DOHH2 (cell line): ENCODE measurements around the gene CCDC91.

ENCODE experiments used
- H3F3A ChIP-seq: fragments of 200-600 bp; sonication (generic), shearing (Covaris generic); 2 replicates; pipeline ENCODE4 v1.6.0; 2016; ENCODE audit warnings: antibody characterized with exemption, mild to moderate bottlenecking; ENCODE audit not compliant: control insufficient read depth, insufficient read depth
- H3K27ac ChIP-seq: fragments of 200-600 bp; sonication (generic); 2 replicates; pipeline ENCODE4 v1.5.1; 2014; ENCODE audit warnings: low read depth, mild to moderate bottlenecking, low read length, moderate library complexity
- H3K27me3 ChIP-seq: fragments of 200-600 bp; sonication (generic); 2 replicates; pipeline ENCODE4 v1.6.1; 2014; ENCODE audit warnings: mild to moderate bottlenecking, low read length, mixed read lengths; ENCODE audit not compliant: control insufficient read depth
- H3K36me3 ChIP-seq: fragments of 200-600 bp; sonication (generic); 2 replicates; pipeline ENCODE4 v1.6.1; 2014; ENCODE audit warnings: mild to moderate bottlenecking, low read length, moderate library complexity, mixed read lengths; ENCODE audit not compliant: control insufficient read depth
- H3K4me1 ChIP-seq: fragments of 200-600 bp; sonication (generic); 2 replicates; pipeline ENCODE4 v1.6.1; 2014; ENCODE audit warnings: mild to moderate bottlenecking, low read length, mixed read lengths; ENCODE audit not compliant: control insufficient read depth
- H3K4me2 ChIP-seq: fragments of 200-600 bp; sonication (generic); 2 replicates; pipeline ENCODE4 v1.6.0; 2014; ENCODE audit warnings: mild to moderate bottlenecking, low read length, moderate library complexity
- H3K4me3 ChIP-seq: fragments of 200-600 bp; sonication (generic); 2 replicates; pipeline ENCODE4 v1.5.1; 2014; ENCODE audit warnings: mild to moderate bottlenecking, low read length, mixed read lengths
- H3K79me2 ChIP-seq: fragments of 200-600 bp; sonication (generic); 2 replicates; pipeline ENCODE4 v1.6.1; 2014; ENCODE audit warnings: mild to moderate bottlenecking, low read length, mixed read lengths; ENCODE audit not compliant: control insufficient read depth
- H3K9me2 ChIP-seq: fragments of 200-600 bp; sonication (generic); replicated peaks from 2 replicates; pipeline ENCODE4 v1.6.1; 2014; ENCODE audit warnings: mild to moderate bottlenecking, low read length, mixed read lengths; ENCODE audit not compliant: control insufficient read depth
- H3K9me3 ChIP-seq: fragments of 200-600 bp; sonication (generic); 2 replicates; pipeline ENCODE4 v1.6.1; 2014; ENCODE audit warnings: antibody characterized with exemption, low read length, mixed read lengths; ENCODE audit not compliant: control insufficient read depth, insufficient read depth
- H4K20me1 ChIP-seq: fragments of 200-600 bp; sonication (generic); 2 replicates; pipeline ENCODE4 v1.6.0; 2014; ENCODE audit warnings: low read depth, mild to moderate bottlenecking, antibody characterized with exemption, low read length, moderate library complexity; ENCODE audit not compliant: control insufficient read depth, insufficient read depth
- CTCF ChIP-seq: fragments of 200-600 bp; sonication (generic); IDR thresholded peaks from one replicate; pipeline ENCODE4 v1.5.1; 2014; ENCODE audit warnings: antibody characterized with exemption, mild to moderate bottlenecking, low read depth, low read length; ENCODE audit not compliant: poor library complexity, severe bottlenecking
- EZH2phosphoT487 ChIP-seq: fragments of 200-600 bp; sonication (generic); IDR thresholded peaks from 2 replicates; pipeline ENCODE4 v1.6.1; 2017; ENCODE audit warnings: borderline replicate concordance, mild to moderate bottlenecking, antibody characterized with exemption, low read length, moderate library complexity, mixed read lengths

CCDC91 gene

GRCh38 chr12:28456934-28457710 lies 266.9 kb downstream of the CCDC91 start:
- Histone ChIP-seq H4K20me1 (no peaks in the 10 kb centered on the region), H3F3A (no peaks in the 10 kb centered on the region), H3K4me3 (no peak overlapping the region), H3K9me3 (no peaks in the 10 kb centered on the region), H3K27ac (no peak overlapping the region), H3K79me2 (no peaks in the 10 kb centered on the region), H3K36me3 (no peaks in the 10 kb centered on the region), H3K27me3 (no peaks in the 10 kb centered on the region), H3K9me2 (no peaks in the 10 kb centered on the region), H3K4me2 (no peak overlapping the region), H3K4me1 (peaks cover 17% of the 10 kb centered on the region)
- TF ChIP-seq CTCF (no peak), EZH2phosphoT487 (no peak)

- H3K27me3 ChIP-seq, result no peaks in the 10 kb centered on the region
- peaks cover 17% of the 10 kb centered on the region for H3K4me1 ChIP-seq
- H3F3A ChIP-seq, result no peaks in the 10 kb centered on the region
- H3K4me2 ChIP-seq, result no peak overlapping the region
- no peak overlapping the region for H3K4me3 ChIP-seq
- H3K9me3 ChIP-seq, result no peaks in the 10 kb centered on the region
- TF ChIP-seq CTCF (no peak), EZH2phosphoT487 (no peak)
- H3K36me3 ChIP-seq, result no peaks in the 10 kb centered on the region
- no peaks in the 10 kb centered on the region for H3K79me2 ChIP-seq
- no peak overlapping the region for H3K27ac ChIP-seq
- no peaks in the 10 kb centered on the region for H3K9me2 ChIP-seq
- no peaks in the 10 kb centered on the region for H4K20me1 ChIP-seq
Measured at GRCh38 chr12:28457785-28458184, 267.5 kb downstream of the CCDC91 start.

GRCh38 chr12:28459481-28459880 lies 269.2 kb downstream of the CCDC91 start:
- H3K79me2 ChIP-seq, result no peaks in the 10 kb centered on the region
- no peaks in the 10 kb centered on the region for H4K20me1 ChIP-seq
- TF ChIP-seq EZH2phosphoT487, result no peak
- no peak for TF ChIP-seq CTCF
- 0 out of 2 replicates have a peak, but pooled peaks cover 3% of the 10 kb centered on the region for H3K36me3 ChIP-seq
- no peaks in the 10 kb centered on the region for H3F3A ChIP-seq
- H3K4me3 ChIP-seq, result no peak overlapping the region
- H3K4me1 ChIP-seq, result peaks cover 21% of the 10 kb centered on the region
- no peak overlapping the region for H3K27ac ChIP-seq
- H3K9me3 ChIP-seq, result no peaks in the 10 kb centered on the region
- no peaks in the 10 kb centered on the region for H3K27me3 ChIP-seq
- no peak overlapping the region for H3K4me2 ChIP-seq
- H3K9me2 ChIP-seq, result no peaks in the 10 kb centered on the region; the same call in 1 of the 2 replicates
